Activated T-helper 2 cell treated with anti-CD3 and anti-CD28 coated beads, Interferon-gamma antibody, Interleukin-2, Interleukin-4, amounts not matched to agents 10 μg/mL and 5 μg/mL and 100 μg/mL, durations not matched to agents 14 hours and 24 hours and 36 hours (primary cell): Measurements from ENCODE around the gene TTC9. TPM values are rescaled to one million over a fixed set of nuclear protein-coding genes. Genes with fewer than 3 reads are reported as not detected.
A peak's percentile ranks its signal among the peaks of the same experiment; 100 is the strongest.

Experiments used
- DNase-seq: peaks from one replicate; pipeline ENCODE4 v3.0.0; 2021; ENCODE audit warnings: low spot score
- H3K27ac Mint-ChIP-seq: one replicate; pipeline ENCODE4 v1.8.0; 2021; ENCODE audit warnings: mixed read lengths
- H3K27me3 Mint-ChIP-seq: one replicate; pipeline ENCODE4 v1.8.0; 2021; ENCODE audit warnings: low read depth, mixed read lengths
- H3K36me3 Mint-ChIP-seq: one replicate; pipeline ENCODE4 v1.8.0; 2021; ENCODE audit warnings: low read depth, mixed read lengths
- H3K4me1 Mint-ChIP-seq: one replicate; pipeline ENCODE4 v1.8.0; 2021; ENCODE audit warnings: low read depth, mixed read lengths
- H3K4me3 Mint-ChIP-seq: one replicate; pipeline ENCODE4 v1.8.0; 2021; ENCODE audit warnings: low read depth, mild to moderate bottlenecking, moderate library complexity, mixed read lengths
- H3K9me3 Mint-ChIP-seq: one replicate; pipeline ENCODE4 v1.8.0; 2021; ENCODE audit warnings: mixed read lengths
- intact Hi-C: fragments of 100-400 bp; cut with micrococcal nuclease; formaldehyde crosslinking; loops from one replicate; pipeline ENCODE4 v1.15.1; 2023
- total RNA-seq: library from RNA; stranded (reverse); gene quantifications from 2 replicates; pipeline ENCODE4 v1.2.3, GENCODE V29; 2022

The TTC9 gene
- total RNA-seq, 1 donor from 2014 or later, result 6.1 TPM

- Mint-ChIP-seq H3K27me3 (no peaks in the 10 kb centered on the region), H3K36me3 (peaks cover 67% of the 10 kb centered on the region)
- intact Hi-C loops, result loop anchor here (10.0 kb wide), 1 partner anchor 297 kb away; the partner anchor contains the start of gene COX16
Observed at GRCh38 chr14:70651522-70651921, 9.8 kb downstream of the TTC9 start.

GRCh38 chr14:70652871-70653270, 11.2 kb downstream of the TTC9 start:
- H3K27me3 Mint-ChIP-seq, result no peaks in the 10 kb centered on the region
- DNase-seq, result no peak
- H3K27ac Mint-ChIP-seq, result peak overlapping the region; percentile 66
- intact Hi-C loops, result loop anchor here (10.0 kb wide), 1 partner anchor 298 kb away; the partner anchor contains the start of gene COX16
- H3K9me3 Mint-ChIP-seq, result no peaks in the 10 kb centered on the region
- no peak overlapping the region for H3K4me3 Mint-ChIP-seq
- H3K4me1 Mint-ChIP-seq, result peaks cover 64% of the 10 kb centered on the region
- peaks cover 68% of the 10 kb centered on the region for H3K36me3 Mint-ChIP-seq

More at GRCh38 chr14:70651522-70651921, 9.8 kb downstream of the TTC9 start:
- Mint-ChIP-seq H3K9me3 (no peaks in the 10 kb centered on the region), H3K4me1 (peaks cover 62% of the 10 kb centered on the region), H3K4me3 (no peak overlapping the region), H3K27ac (peak overlapping the region; percentile 68)
- DNase-seq, result no peak

DNA sequence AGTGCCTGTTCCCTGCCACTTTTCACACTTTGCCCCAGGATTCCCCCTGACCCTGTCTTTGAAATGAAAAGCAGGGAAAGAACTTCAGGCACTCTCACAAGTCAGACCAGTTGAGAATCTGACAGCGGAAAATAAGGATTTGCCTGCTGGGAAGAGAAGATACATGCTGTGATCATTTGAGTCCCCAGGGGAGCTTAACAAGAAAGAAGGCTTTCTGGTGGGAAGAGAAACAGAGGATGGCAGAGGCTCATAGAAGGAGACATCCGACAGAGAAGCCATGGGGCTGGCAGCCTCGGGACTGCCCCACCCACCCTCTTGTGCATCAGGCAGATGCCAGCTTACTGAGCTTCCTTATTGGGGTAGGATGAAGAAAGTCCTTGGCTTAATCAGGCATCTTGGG, 11.9 kb downstream of the TTC9 start:
- peaks cover 65% of the 10 kb centered on the region for H3K4me1 Mint-ChIP-seq
- peaks cover 62% of the 10 kb centered on the region for H3K36me3 Mint-ChIP-seq
- no peaks in the 10 kb centered on the region for H3K9me3 Mint-ChIP-seq
- no peak overlapping the region for H3K4me3 Mint-ChIP-seq
- intact Hi-C loops, result loop anchor here (2.0 to 10.0 kb wide), 2 partner anchors 53 to 299 kb away; partner anchors contain the start of genes COX16 and MED6
- peak overlapping the region; percentile 40 for H3K27ac Mint-ChIP-seq
- no peaks in the 10 kb centered on the region for H3K27me3 Mint-ChIP-seq
- DNase-seq, result no peak

DNA sequence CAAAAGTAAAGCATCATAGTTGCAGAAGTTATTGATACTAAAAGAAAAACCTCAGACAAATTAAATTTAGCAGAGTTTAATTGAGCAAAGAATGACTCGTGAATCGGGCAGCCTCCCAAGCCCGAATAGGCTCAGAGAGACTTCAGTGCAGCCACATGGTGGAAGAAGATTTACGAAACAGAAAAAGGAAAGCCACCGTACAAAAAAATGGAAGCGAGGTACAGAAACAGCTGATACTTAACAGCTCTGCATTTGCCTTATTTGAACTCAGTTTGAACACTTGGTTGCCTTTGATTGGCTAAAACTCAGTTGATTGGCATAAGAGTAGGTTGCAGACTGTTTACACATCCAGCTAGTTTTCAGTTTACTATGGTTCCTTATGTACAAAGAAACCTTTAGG, 12.9 kb downstream of the TTC9 start:
- peak overlapping the region; percentile 81 for H3K4me3 Mint-ChIP-seq
- intact Hi-C loops, result loop anchor here (1.0 to 10.0 kb wide), 3 partner anchors 12 to 300 kb away; partner anchors contain the start of genes COX16 and MED6
- peaks cover 72% of the 10 kb centered on the region for H3K4me1 Mint-ChIP-seq
- peak overlapping the region; percentile 99 for H3K27ac Mint-ChIP-seq
- H3K27me3 Mint-ChIP-seq, result no peaks in the 10 kb centered on the region
- H3K36me3 Mint-ChIP-seq, result peaks cover 52% of the 10 kb centered on the region
- no peaks in the 10 kb centered on the region for H3K9me3 Mint-ChIP-seq
- no peak for DNase-seq

GRCh38 chr14:70655110-70655826, 13.6 kb downstream of the TTC9 start:
- H3K27ac Mint-ChIP-seq, result peak overlapping the region; percentile 99

DNA sequence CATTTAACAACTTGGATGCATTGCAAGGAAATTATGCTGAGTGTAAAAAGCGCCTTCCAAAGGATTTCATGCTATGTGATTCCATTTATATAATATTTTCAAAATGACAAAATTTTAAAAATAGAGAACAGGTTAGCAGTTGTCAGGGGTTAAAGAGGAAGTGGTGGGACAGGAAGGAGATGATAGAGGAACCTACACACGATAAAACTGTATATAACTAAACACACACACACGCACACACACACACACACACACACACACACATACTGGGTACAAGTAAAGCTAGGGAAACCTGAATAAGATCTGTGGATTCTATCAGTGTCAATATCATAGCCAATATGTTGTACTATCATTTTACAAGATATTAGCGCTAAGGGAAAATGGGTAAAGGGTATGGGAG, 17.2 kb downstream of the TTC9 start:
- Mint-ChIP-seq H3K36me3 (peaks cover 30% of the 10 kb centered on the region), H3K4me3 (peak overlapping the region; percentile 60), H3K27me3 (no peaks in the 10 kb centered on the region), H3K4me1 (peaks cover 79% of the 10 kb centered on the region), H3K9me3 (no peaks in the 10 kb centered on the region), H3K27ac (peak overlapping the region; percentile 86)
- DNase-seq, result no peak
- intact Hi-C loops, result loop anchor here (10.0 kb wide), 1 partner anchor 304 kb away; the partner anchor contains the start of gene COX16

More at GRCh38 chr14:70655110-70655826, 13.6 kb downstream of the TTC9 start:
- Mint-ChIP-seq H3K36me3 (peaks cover 46% of the 10 kb centered on the region), H3K27me3 (no peaks in the 10 kb centered on the region), H3K9me3 (no peaks in the 10 kb centered on the region), H3K4me3 (peak overlapping the region; percentile 81), H3K4me1 (peaks cover 74% of the 10 kb centered on the region)
- DNase-seq, result peak; percentile 77
- intact Hi-C loops, result loop anchor here (1.0 to 10.0 kb wide), 3 partner anchors 13 to 300 kb away; partner anchors contain the start of genes COX16 and MED6

GRCh38 chr14:70660967-70661893, 19.5 kb downstream of the TTC9 start:
- peak overlapping the region; percentile 60 for H3K4me3 Mint-ChIP-seq
- H3K27ac Mint-ChIP-seq, result peak overlapping the region; percentile 76
- peaks cover 23% of the 10 kb centered on the region for H3K36me3 Mint-ChIP-seq
- H3K4me1 Mint-ChIP-seq, result peaks cover 79% of the 10 kb centered on the region
- no peaks in the 10 kb centered on the region for H3K9me3 Mint-ChIP-seq
- intact Hi-C loops, result loop anchor here (2.0 kb wide), 1 partner anchor 18 kb away; no protein-coding TSS in a partner anchor
- DNase-seq, result peak; percentile 29
- H3K27me3 Mint-ChIP-seq, result no peaks in the 10 kb centered on the region

GRCh38 chr14:70662080-70662479, 20.4 kb downstream of the TTC9 start:
- H3K4me3 Mint-ChIP-seq, result no peak overlapping the region
- peaks cover 19% of the 10 kb centered on the region for H3K36me3 Mint-ChIP-seq
- H3K9me3 Mint-ChIP-seq, result no peaks in the 10 kb centered on the region
- intact Hi-C loops, result no loop called here
- peaks cover 73% of the 10 kb centered on the region for H3K4me1 Mint-ChIP-seq
- DNase-seq, result no peak
- H3K27ac Mint-ChIP-seq, result peak overlapping the region; percentile 76
- H3K27me3 Mint-ChIP-seq, result no peaks in the 10 kb centered on the region

DNA sequence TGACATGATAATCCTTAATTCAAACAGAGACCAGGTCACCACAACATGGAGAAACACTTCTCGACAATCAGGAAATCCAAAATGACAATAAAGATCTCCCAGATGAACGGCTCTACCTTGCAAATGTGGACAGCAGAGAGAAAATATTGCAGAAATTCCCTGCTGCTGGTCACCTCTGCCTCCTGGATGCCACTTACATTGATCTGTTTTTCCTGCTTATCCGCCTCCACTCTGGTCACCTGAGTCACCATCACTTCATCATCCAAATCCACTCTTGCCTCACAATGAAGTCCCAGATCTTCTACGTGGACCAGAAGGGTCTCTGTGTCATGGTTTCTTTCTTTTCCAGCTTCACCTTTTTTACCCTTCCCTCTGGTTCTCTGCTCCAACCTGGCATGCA, 21.1 kb downstream of the TTC9 start:
- Mint-ChIP-seq H3K9me3 (no peaks in the 10 kb centered on the region), H3K27ac (no peak overlapping the region), H3K4me1 (peaks cover 68% of the 10 kb centered on the region), H3K27me3 (no peaks in the 10 kb centered on the region), H3K36me3 (peaks cover 16% of the 10 kb centered on the region), H3K4me3 (no peak overlapping the region)
- intact Hi-C loops, result no loop called here
- no peak for DNase-seq

DNA sequence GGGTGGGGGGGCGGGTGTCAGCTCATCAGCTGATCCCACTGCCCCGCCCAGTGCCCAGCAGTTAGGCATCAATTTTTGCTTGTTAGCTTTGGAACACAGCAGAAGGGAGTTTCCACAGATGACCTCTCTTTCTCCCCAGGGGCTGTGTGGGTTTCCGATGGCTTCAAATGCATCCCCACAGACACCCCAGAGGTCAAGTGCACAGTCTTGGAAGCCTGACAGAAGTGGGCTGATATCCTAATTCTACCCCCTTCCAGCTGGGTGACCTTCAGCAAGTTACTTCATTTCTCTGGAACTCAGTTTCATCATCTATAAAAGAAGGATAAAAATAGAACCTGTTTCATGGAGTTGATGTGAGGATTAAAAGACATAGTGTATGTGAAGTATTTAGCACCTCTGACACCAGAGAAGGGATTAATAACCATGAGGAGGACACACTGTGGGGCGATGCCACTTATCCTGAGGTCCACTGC, 22.0 kb downstream of the TTC9 start:
- Mint-ChIP-seq H3K36me3 (peaks cover 22% of the 10 kb centered on the region), H3K4me3 (no peak overlapping the region), H3K4me1 (peaks cover 60% of the 10 kb centered on the region), H3K27ac (no peak overlapping the region), H3K9me3 (no peaks in the 10 kb centered on the region), H3K27me3 (no peaks in the 10 kb centered on the region)
- intact Hi-C loops, result no loop called here
- DNase-seq, result no peak

- H3K27me3 Mint-ChIP-seq, result no peaks in the 10 kb centered on the region
- no peak overlapping the region for H3K4me3 Mint-ChIP-seq
Observed at GRCh38 chr14:70664698-70665447, 23.2 kb downstream of the TTC9 start.

More at GRCh38 chr14:70664698-70665447, 23.2 kb downstream of the TTC9 start:
- Mint-ChIP-seq H3K9me3 (no peaks in the 10 kb centered on the region), H3K4me1 (peaks cover 48% of the 10 kb centered on the region), H3K36me3 (peaks cover 22% of the 10 kb centered on the region), H3K27ac (no peak overlapping the region)
- DNase-seq, result no peak
- intact Hi-C loops, result no loop called here
